ENCODE results near the gene RAMP2.

The RAMP2 gene

GRCh38 chr17:42779304-42779935 is 18.4 kb downstream of the RAMP2 start:
- no peak overlapping the region for H3K27ac Mint-ChIP-seq
- H3K4me3 Mint-ChIP-seq, result no peak overlapping the region
- no peaks in the 10 kb centered on the region for H3K9me3 Mint-ChIP-seq
- peaks cover 54% of the 10 kb centered on the region for H3K36me3 Mint-ChIP-seq (ENCODE audit: low read depth)
- intact Hi-C loops (cut with micrococcal nuclease), result no loop called here
- peaks cover 55% of the 10 kb centered on the region for H3K27me3 Mint-ChIP-seq
- H3K4me1 Mint-ChIP-seq (ENCODE audit: low read depth), result peaks cover 44% of the 10 kb centered on the region

- peaks cover 45% of the 10 kb centered on the region for H3K4me1 Mint-ChIP-seq (ENCODE audit: low read depth)
- peaks cover 47% of the 10 kb centered on the region for H3K36me3 Mint-ChIP-seq (ENCODE audit: low read depth)
- no peaks in the 10 kb centered on the region for H3K9me3 Mint-ChIP-seq
- H3K4me3 Mint-ChIP-seq, result no peak within 1 kb of the TSS
- intact Hi-C loops (cut with micrococcal nuclease), result no loop called here
- H3K27ac Mint-ChIP-seq, result no peak within 1 kb of the TSS
- H3K27me3 Mint-ChIP-seq, result peaks cover 63% of the 10 kb centered on the region
Measured at GRCh38 chr17:42779936-42780850, 19.2 kb downstream of the RAMP2 start, which contains the start of gene WNK4. Gene WNK4, plus strand, starts transcription at chr17:42780610. Its CDS starts 89 bp downstream, at chr17:42780699.

GRCh38 chr17:42780851-42781638 is 20.0 kb downstream of the RAMP2 start:
- peaks cover 45% of the 10 kb centered on the region for H3K4me1 Mint-ChIP-seq (ENCODE audit: low read depth)
- H3K4me3 Mint-ChIP-seq, result no peak overlapping the region
- H3K27me3 Mint-ChIP-seq, result peaks cover 71% of the 10 kb centered on the region
- no peaks in the 10 kb centered on the region for H3K9me3 Mint-ChIP-seq
- intact Hi-C loops (cut with micrococcal nuclease), result no loop called here
- H3K36me3 Mint-ChIP-seq (ENCODE audit: low read depth), result peaks cover 40% of the 10 kb centered on the region
- H3K27ac Mint-ChIP-seq, result no peak overlapping the region

GRCh38 chr17:42781639-42782165 is 20.7 kb downstream of the RAMP2 start:
- H3K36me3 Mint-ChIP-seq (ENCODE audit: low read depth), result peaks cover 33% of the 10 kb centered on the region
- intact Hi-C loops (cut with micrococcal nuclease), result no loop called here
- peaks cover 77% of the 10 kb centered on the region for H3K27me3 Mint-ChIP-seq
- peaks cover 45% of the 10 kb centered on the region for H3K4me1 Mint-ChIP-seq (ENCODE audit: low read depth)
- H3K9me3 Mint-ChIP-seq, result no peaks in the 10 kb centered on the region
- no peak overlapping the region for H3K27ac Mint-ChIP-seq
- H3K4me3 Mint-ChIP-seq, result no peak overlapping the region

DNA sequence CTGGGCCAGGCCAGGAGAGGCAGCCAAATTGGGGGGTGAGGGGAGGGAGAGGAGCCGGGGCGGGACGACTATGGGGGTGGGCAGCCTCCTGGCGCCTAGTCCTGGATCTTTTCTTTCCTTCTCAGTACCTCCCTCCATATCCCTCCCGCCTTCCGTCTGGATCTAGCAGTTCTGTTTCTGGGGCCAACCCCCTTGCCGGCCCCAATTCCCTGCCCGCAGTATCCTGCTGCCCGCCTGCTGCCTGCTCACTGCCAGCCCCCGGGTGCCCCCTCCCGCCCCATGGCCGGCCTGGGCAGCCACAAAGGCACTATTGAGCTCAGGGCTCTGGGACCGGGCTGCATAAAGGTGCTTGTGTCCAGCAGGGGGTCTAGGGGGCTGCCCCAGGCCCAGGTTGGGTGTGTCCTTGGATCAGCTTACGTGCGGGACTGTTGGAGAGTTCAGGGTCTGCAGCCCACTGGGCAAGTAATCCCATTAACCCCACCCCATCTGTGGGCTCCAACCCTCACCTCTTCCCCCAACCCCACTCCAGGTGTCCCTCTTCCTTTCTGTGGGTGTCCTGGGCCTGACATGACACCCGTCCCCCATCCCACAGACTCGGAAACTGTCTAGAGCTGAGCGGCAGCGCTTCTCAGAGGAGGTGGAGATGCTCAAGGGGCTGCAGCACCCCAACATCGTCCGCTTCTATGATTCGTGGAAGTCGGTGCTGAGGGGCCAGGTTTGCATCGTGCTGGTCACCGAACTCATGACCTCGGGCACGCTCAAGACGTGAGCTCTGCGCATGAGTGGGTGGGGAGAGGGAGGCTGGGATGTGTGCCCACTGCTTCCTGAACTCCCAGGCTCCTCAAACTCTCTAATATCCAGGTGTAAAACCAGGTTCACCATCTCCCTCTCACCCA is 21.4 kb downstream of the RAMP2 start:
- intact Hi-C loops (cut with micrococcal nuclease), result no loop called here
- Mint-ChIP-seq H3K9me3 (no peaks in the 10 kb centered on the region), H3K27ac (no peak overlapping the region), H3K27me3 (peaks cover 83% of the 10 kb centered on the region), H3K36me3 (ENCODE audit: low read depth) (peaks cover 28% of the 10 kb centered on the region), H3K4me3 (no peak overlapping the region), H3K4me1 (ENCODE audit: low read depth) (peaks cover 48% of the 10 kb centered on the region)

GRCh38 chr17:42783062-42783790 is 22.2 kb downstream of the RAMP2 start:
- Mint-ChIP-seq H3K4me3 (no peak overlapping the region), H3K36me3 (ENCODE audit: low read depth) (peaks cover 19% of the 10 kb centered on the region), H3K27me3 (peaks cover 91% of the 10 kb centered on the region), H3K4me1 (ENCODE audit: low read depth) (peaks cover 52% of the 10 kb centered on the region), H3K27ac (no peak overlapping the region), H3K9me3 (no peaks in the 10 kb centered on the region)
- intact Hi-C loops (cut with micrococcal nuclease), result no loop called here

GRCh38 chr17:42783791-42784138 is 22.7 kb downstream of the RAMP2 start:
- Mint-ChIP-seq H3K4me1 (ENCODE audit: low read depth) (peaks cover 52% of the 10 kb centered on the region), H3K36me3 (ENCODE audit: low read depth) (peaks cover 14% of the 10 kb centered on the region), H3K4me3 (no peak overlapping the region), H3K27ac (no peak overlapping the region), H3K27me3 (peaks cover 96% of the 10 kb centered on the region), H3K9me3 (no peaks in the 10 kb centered on the region)
- intact Hi-C loops (cut with micrococcal nuclease), result no loop called here

DNA sequence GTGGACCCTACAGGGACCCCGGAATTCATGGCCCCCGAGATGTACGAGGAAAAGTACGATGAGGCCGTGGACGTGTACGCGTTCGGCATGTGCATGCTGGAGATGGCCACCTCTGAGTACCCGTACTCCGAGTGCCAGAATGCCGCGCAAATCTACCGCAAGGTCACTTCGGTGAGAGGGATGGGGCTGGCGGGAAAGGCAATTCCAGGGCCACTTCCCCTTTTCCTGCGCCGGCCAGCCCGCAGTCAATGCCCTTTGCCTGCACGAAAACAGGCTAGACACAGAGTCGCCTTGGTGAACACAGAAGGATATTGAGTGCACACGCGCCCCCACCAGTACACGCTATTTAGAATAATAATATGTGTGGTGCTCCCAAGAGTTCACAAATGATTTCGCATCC is 23.4 kb downstream of the RAMP2 start:
- Mint-ChIP-seq H3K36me3 (ENCODE audit: low read depth) (peaks cover 8% of the 10 kb centered on the region), H3K27ac (no peak overlapping the region), H3K27me3 (peaks cover 95% of the 10 kb centered on the region), H3K4me1 (ENCODE audit: low read depth) (peaks cover 47% of the 10 kb centered on the region), H3K4me3 (no peak overlapping the region), H3K9me3 (no peaks in the 10 kb centered on the region)
- intact Hi-C loops (cut with micrococcal nuclease), result no loop called here

- intact Hi-C loops (cut with micrococcal nuclease), result no loop called here
- Mint-ChIP-seq H3K4me3 (peak overlapping the region; percentile 17), H3K27me3 (peaks cover 93% of the 10 kb centered on the region), H3K27ac (no peak overlapping the region), H3K4me1 (ENCODE audit: low read depth) (peaks cover 41% of the 10 kb centered on the region), H3K9me3 (no peaks in the 10 kb centered on the region), H3K36me3 (ENCODE audit: low read depth) (peaks cover 2% of the 10 kb centered on the region)
Measured at GRCh38 chr17:42784811-42785592, 24.0 kb downstream of the RAMP2 start.

DNA sequence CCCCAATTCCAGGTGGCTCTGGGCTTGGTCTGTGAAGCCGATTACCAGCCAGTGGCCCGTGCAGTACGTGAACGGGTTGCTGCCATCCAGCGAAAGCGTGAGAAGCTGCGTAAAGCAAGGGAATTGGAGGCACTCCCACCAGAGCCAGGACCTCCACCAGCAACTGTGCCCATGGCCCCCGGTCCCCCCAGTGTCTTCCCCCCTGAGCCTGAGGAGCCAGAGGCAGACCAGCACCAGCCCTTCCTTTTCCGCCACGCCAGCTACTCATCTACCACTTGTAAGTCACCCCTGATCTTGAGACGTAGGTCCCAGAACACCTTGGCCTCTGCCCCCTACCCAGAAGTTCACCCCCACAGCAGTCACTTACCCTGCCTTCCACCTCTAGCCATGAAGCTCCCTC is 26.2 kb downstream of the RAMP2 start:
- intact Hi-C loops (cut with micrococcal nuclease), result no loop called here
- Mint-ChIP-seq H3K27me3 (peaks cover 83% of the 10 kb centered on the region), H3K4me1 (ENCODE audit: low read depth) (peaks cover 38% of the 10 kb centered on the region), H3K4me3 (no peak overlapping the region), H3K36me3 (ENCODE audit: low read depth) (no peaks in the 10 kb centered on the region), H3K27ac (no peak overlapping the region), H3K9me3 (no peaks in the 10 kb centered on the region)

- intact Hi-C loops (cut with micrococcal nuclease), result no loop called here
- H3K9me3 Mint-ChIP-seq, result no peaks in the 10 kb centered on the region
- peaks cover 28% of the 10 kb centered on the region for H3K4me1 Mint-ChIP-seq (ENCODE audit: low read depth)
- H3K4me3 Mint-ChIP-seq, result no peak overlapping the region
- H3K27ac Mint-ChIP-seq, result no peak overlapping the region
- H3K36me3 Mint-ChIP-seq (ENCODE audit: low read depth), result peaks cover 14% of the 10 kb centered on the region
- peaks cover 41% of the 10 kb centered on the region for H3K27me3 Mint-ChIP-seq
Measured at GRCh38 chr17:42791948-42792347, 30.9 kb downstream of the RAMP2 start.

- Mint-ChIP-seq H3K27ac (no peak overlapping the region), H3K27me3 (peaks cover 35% of the 10 kb centered on the region), H3K9me3 (no peaks in the 10 kb centered on the region), H3K4me3 (no peak overlapping the region), H3K4me1 (ENCODE audit: low read depth) (peaks cover 27% of the 10 kb centered on the region), H3K36me3 (ENCODE audit: low read depth) (peaks cover 14% of the 10 kb centered on the region)
- intact Hi-C loops (cut with micrococcal nuclease), result no loop called here
Measured at GRCh38 chr17:42792545-42792944, 31.5 kb downstream of the RAMP2 start.

Measured in dendritic cell treated with granulocyte-macrophage colony-stimulating factor and Interleukin-4, amounts not matched to agents 40 ng/mL and 50 ng/mL, for 4 days (primary cell).